HCT116 (cell line): ENCODE results near the gene MEP1A.

Source experiments
- CBX3 ChIP-seq: IDR thresholded peaks from 2 replicates; pipeline ENCODE4 v1.6.1; 2012; ENCODE audit warnings: low read depth
- RAD21 ChIP-seq: IDR thresholded peaks from 2 replicates; pipeline ENCODE4 v1.6.1; 2012; ENCODE audit warnings: low read depth, mild to moderate bottlenecking
- TCF7L2 ChIP-seq: IDR thresholded peaks from 2 replicates; pipeline ENCODE4 v1.7.0; 2011; ENCODE audit warnings: borderline replicate concordance, inconsistent platforms; ENCODE audit not compliant: insufficient read depth, insufficient read length; ENCODE audit errors: extremely low read depth
- ZNF274 ChIP-seq: fragments of 200-500 bp; sonication (Bioruptor generic); IDR thresholded peaks from 2 replicates; pipeline ENCODE4 v1.6.1; 2014; ENCODE audit warnings: mild to moderate bottlenecking, low read depth, low read length, inconsistent platforms
- TF ChIP-seq, protein P1 (sequence below), 3 experiments: fragments of 200-600 bp in 1 of 3; sonication (generic) in 1 of 3; IDR thresholded peaks in 2 of 3; conservative IDR thresholded peaks in 1 of 3; 2 replicates each; pipeline ENCODE4 v1.5.1; 2012 to 2017; ENCODE audit warnings: low read depth in 2 of 3, low read length in 2 of 3, antibody characterized with exemption in 1 of 3, borderline replicate concordance in 1 of 3, control low read depth in 1 of 3, mild to moderate bottlenecking in 1 of 3, mixed read lengths in 1 of 3, mixed run types in 1 of 3, moderate library complexity in 1 of 3; ENCODE audit not compliant: insufficient read depth in 1 of 3

DNA sequence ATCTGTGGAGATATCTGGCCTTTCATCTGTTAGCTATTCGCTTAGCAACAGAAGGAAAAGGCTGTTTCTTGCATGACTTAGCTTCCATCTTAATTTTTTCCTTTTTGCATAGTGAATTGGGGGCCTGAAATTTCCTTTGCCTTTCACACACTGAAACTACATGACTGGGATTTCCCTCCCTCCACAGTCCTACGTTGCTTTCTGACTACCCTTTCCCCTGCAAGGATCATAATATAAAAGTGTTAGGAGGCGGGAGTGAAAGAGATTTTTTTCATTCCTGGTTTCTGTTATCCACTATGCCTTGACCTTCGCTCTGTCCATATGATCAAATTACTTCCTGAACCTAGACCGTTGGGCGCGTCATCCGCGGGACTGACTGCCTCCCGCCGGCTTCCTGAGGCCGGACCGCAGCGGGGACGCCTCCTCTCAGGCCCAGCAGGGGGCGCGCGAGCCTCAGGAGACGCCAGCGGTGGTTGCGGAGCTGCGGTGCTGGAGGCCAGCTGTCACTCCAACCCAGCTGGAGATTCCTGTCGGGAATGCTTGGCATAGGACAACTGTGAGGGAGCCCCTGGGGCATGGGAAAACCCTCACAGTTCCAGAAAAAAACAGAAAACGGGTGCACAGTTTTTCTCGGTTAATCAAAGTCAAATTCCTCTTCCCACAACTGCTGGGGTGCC, 55.6 kb downstream of the MEP1A start:
- TF ChIP-seq RAD21 (peak; percentile 98), ZNF274 (no peak), TCF7L2 (peak; percentile 24), CBX3 (peak; percentile 81)
- TF ChIP-seq, protein P1, sequence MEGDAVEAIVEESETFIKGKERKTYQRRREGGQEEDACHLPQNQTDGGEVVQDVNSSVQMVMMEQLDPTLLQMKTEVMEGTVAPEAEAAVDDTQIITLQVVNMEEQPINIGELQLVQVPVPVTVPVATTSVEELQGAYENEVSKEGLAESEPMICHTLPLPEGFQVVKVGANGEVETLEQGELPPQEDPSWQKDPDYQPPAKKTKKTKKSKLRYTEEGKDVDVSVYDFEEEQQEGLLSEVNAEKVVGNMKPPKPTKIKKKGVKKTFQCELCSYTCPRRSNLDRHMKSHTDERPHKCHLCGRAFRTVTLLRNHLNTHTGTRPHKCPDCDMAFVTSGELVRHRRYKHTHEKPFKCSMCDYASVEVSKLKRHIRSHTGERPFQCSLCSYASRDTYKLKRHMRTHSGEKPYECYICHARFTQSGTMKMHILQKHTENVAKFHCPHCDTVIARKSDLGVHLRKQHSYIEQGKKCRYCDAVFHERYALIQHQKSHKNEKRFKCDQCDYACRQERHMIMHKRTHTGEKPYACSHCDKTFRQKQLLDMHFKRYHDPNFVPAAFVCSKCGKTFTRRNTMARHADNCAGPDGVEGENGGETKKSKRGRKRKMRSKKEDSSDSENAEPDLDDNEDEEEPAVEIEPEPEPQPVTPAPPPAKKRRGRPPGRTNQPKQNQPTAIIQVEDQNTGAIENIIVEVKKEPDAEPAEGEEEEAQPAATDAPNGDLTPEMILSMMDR (IDR thresholded peaks at IDR 0.05 in 2 of 3, conservative IDR thresholded peaks at IDR 0.05 in 1 of 3; ENCODE audit: borderline replicate concordance in 1 of 3, insufficient read depth in 1 of 3, low read depth in 2 of 3, low read length in 2 of 3) = peak; percentile 88 to 94 (median 92)
